Progenitor cell of endocrine pancreas (in vitro differentiated cells): ENCODE results near the gene CALML3. TPM values are rescaled to one million over a fixed set of nuclear protein-coding genes. Genes with fewer than 3 reads are reported as not detected.

ENCODE experiments used
- DNase-seq: peaks from one replicate; pipeline ENCODE4 v3.0.0; 2021; ENCODE audit warnings: low spot score; ENCODE audit not compliant: unreplicated experiment
- H3K27ac Mint-ChIP-seq: 2 replicates; pipeline ENCODE4 v1.8.0; 2021; ENCODE audit warnings: mild to moderate bottlenecking, moderate library complexity, mixed read lengths
- H3K27me3 Mint-ChIP-seq: 2 replicates; pipeline ENCODE4 v1.8.0; 2021; ENCODE audit warnings: mixed read lengths
- H3K36me3 Mint-ChIP-seq: 2 replicates; pipeline ENCODE4 v1.8.0; 2022; ENCODE audit warnings: mixed read lengths; ENCODE audit not compliant: insufficient read depth
- H3K4me1 Mint-ChIP-seq: 2 replicates; pipeline ENCODE4 v1.8.0; 2021; ENCODE audit warnings: low read depth, mixed read lengths
- H3K4me3 Mint-ChIP-seq: 2 replicates; pipeline ENCODE4 v1.8.0; 2021; ENCODE audit warnings: low read depth, mild to moderate bottlenecking, moderate library complexity, mixed read lengths
- H3K9me3 Mint-ChIP-seq: 2 replicates; pipeline ENCODE4 v1.8.0; 2021; ENCODE audit warnings: low read depth, mixed read lengths
- total RNA-seq: library from RNA; stranded (reverse); gene quantifications from 2 replicates; pipeline ENCODE4 v1.2.1, GENCODE V29; 2021
- TF ChIP-seq, protein P1 (sequence below): fragments of 200-600 bp; sonication (generic); IDR thresholded peaks from one replicate; pipeline ENCODE4 v1.5.0; 2021; ENCODE audit warnings: antibody characterized with exemption, mild to moderate bottlenecking; ENCODE audit not compliant: unreplicated experiment

CALML3 gene
- total RNA-seq, 1 donor from 2014 or later: not detected

DNA sequence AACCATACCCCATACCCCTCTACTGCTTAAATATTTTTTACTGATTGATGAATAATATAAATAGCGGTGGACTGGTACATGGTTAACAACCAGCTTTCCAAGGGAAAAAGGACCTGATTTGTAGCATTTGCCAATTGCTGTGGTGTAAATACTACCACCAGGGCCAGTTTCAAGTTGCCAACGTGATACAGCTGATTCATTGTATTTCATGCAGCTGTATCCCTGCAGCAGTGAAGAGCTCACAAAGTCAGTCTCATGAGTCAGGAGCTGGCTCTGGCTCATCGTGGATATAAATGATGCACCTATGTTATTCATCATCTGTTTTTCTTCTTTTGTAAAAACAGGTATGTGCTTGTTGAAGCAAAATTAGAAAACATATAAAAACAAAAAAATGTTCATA is 40.6 kb upstream of the CALML3 start:
- Mint-ChIP-seq H3K36me3 (no peaks in the 10 kb centered on the region), H3K4me3 (no peak overlapping the region)
- DNase-seq: no peak

DNA sequence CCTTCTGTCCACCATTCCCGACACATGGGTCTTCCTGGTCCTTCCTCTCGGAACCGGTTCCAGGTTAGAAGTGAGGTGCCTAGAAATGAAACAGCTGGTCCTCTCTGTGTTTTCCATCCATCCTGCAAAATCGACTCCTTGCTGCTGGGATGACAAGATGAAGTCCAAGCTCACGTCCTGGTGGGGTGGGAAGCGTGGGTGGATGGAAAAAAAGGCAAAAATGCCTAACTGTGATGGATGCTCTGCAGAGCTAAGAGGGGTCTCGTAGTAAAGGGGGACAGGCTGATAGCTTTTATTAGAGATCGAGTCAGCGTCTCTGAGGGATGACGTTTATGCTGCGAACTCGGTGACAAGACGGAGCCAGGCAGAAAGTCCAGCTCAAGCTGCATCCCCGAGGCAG is 39.5 kb upstream of the CALML3 start:
- DNase-seq: no peak
- Mint-ChIP-seq H3K36me3 (no peaks in the 10 kb centered on the region), H3K27me3 (peaks cover 28% of the 10 kb centered on the region), H3K27ac (no peak overlapping the region), H3K4me3 (no peak overlapping the region), H3K4me1 (peaks cover 5% of the 10 kb centered on the region), H3K9me3 (no peaks in the 10 kb centered on the region)
- TF ChIP-seq, protein P1, sequence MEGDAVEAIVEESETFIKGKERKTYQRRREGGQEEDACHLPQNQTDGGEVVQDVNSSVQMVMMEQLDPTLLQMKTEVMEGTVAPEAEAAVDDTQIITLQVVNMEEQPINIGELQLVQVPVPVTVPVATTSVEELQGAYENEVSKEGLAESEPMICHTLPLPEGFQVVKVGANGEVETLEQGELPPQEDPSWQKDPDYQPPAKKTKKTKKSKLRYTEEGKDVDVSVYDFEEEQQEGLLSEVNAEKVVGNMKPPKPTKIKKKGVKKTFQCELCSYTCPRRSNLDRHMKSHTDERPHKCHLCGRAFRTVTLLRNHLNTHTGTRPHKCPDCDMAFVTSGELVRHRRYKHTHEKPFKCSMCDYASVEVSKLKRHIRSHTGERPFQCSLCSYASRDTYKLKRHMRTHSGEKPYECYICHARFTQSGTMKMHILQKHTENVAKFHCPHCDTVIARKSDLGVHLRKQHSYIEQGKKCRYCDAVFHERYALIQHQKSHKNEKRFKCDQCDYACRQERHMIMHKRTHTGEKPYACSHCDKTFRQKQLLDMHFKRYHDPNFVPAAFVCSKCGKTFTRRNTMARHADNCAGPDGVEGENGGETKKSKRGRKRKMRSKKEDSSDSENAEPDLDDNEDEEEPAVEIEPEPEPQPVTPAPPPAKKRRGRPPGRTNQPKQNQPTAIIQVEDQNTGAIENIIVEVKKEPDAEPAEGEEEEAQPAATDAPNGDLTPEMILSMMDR: no peak

More for the DNA sequence above, 40.6 kb upstream of the CALML3 start:
- Mint-ChIP-seq H3K9me3 (no peaks in the 10 kb centered on the region), H3K27me3 (peaks cover 30% of the 10 kb centered on the region), H3K27ac (no peak overlapping the region), H3K4me1 (peaks cover 5% of the 10 kb centered on the region)
- TF ChIP-seq, protein P1: no peak

DNA sequence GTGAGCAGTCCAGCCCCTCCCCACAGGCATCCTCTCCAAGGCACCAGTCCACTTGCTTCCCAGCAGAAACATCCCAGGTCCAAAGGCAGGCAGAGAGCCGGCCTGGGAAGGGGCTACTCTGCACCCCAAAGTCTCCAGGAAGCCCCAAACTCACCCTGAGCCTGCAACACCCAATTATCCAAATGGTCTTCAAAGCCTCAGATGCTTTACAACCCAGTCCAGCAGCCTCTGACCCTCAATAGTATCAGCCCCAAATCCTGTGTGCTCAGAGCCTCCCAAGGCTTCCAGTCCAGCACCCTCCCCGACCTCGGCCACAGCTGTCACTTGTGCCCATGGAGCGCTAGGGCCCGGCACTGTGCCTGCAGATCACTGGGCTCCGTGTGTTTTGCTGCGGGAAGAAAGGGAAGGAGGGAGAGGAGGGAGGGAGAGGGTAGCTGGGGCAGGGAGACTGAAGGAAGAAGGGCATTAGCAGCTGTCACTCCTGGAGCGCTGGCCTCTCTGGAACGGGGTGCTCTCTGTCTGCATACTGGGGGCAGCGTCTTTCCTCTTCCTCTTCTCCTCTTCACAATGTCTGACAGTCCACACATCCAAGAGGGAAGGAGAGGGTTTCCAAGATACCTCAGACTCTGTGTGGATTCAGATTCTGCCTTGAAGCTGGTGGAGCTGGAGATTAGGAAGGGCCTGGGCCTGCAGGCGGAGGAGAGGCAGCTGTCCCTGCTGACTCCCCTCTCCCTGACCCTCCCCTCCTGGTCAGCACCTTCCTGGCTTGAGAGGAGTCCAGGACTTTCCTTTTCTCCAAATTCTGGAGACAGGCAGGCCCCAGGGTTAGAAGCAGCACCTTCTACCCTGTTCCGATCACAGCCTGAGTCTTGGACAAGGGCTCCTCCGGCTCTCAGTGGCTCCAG is 38.6 kb upstream of the CALML3 start:
- Mint-ChIP-seq H3K27me3 (peaks cover 25% of the 10 kb centered on the region), H3K4me1 (peaks cover 5% of the 10 kb centered on the region), H3K27ac (no peak overlapping the region), H3K9me3 (no peaks in the 10 kb centered on the region), H3K4me3 (no peak overlapping the region), H3K36me3 (no peaks in the 10 kb centered on the region)
- TF ChIP-seq, protein P1: no peak
- no peak for DNase-seq

DNA sequence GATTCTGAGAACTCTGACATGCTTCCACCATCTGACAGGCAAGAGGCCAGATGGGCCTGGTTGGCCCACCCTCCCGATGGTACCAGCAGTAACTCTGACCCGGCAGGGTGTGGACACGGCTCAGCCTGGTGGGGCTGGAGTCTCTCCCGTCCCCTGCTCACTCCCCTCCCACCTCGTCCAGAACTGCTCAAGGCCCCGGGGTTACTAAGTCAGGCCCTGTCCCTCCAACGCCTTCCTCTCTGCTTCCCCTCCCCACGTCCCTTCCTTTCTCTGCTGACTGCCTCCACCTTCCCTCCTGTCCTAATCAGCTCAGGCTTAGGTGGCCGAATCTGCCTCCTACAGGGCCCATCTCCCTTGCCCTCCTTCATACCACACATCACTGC is 37.9 kb upstream of the CALML3 start:
- peaks cover 5% of the 10 kb centered on the region for H3K4me1 Mint-ChIP-seq
- peaks cover 21% of the 10 kb centered on the region for H3K27me3 Mint-ChIP-seq
- H3K36me3 Mint-ChIP-seq: no peaks in the 10 kb centered on the region
- H3K4me3 Mint-ChIP-seq: no peak overlapping the region
- no peaks in the 10 kb centered on the region for H3K9me3 Mint-ChIP-seq
- TF ChIP-seq, protein P1: no peak
- H3K27ac Mint-ChIP-seq: no peak overlapping the region
- no peak for DNase-seq

DNA sequence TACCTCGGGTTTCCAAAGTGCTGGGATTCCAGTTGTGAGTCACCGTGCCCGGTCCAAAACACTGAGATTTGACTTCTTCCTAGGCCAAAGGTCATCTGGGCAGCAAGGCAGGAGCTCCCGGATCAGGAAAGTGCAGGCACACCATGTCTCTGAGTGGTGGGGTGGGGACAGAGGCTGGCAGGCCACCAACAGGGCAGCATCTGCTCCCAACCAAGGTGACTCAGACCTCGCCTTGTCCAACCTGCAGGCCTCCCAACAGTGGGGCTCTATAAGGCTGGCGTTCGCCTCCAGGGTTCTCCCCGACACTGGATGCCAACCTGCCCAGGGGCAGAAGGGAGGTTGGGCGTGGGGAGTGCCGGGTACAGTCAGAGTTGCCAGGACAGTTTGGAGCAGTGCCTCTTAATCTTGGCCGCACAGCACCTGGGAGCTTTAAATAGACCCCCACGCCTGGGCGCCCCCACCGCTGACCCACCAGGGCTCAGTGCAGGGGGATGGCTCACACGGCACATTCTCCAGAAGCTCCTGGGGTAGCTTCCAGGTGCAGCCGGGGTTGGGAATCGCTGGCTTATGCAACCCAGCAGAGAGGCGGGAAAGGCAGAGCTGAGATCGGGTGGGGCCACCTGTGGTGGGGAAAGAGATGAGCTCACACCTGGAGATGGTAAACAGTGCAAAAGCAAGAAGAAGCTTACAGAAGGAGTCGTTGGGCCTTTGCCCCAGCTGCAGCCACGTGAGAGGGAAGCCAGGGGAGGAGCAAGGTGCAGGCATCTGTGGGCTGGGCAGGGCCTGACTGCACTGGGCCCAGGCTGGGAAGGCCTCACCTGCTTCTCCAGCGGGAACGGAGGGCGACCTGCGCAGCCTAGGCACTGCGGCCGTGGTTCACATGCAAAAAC is 36.2 kb upstream of the CALML3 start:
- DNase-seq: no peak
- Mint-ChIP-seq H3K4me3 (no peak overlapping the region), H3K4me1 (peaks cover 14% of the 10 kb centered on the region), H3K36me3 (peaks cover 2% of the 10 kb centered on the region), H3K27me3 (peaks cover 14% of the 10 kb centered on the region), H3K9me3 (peaks cover 2% of the 10 kb centered on the region), H3K27ac (no peak overlapping the region)
- TF ChIP-seq, protein P1: no peak
